Type B pancreatic cell (in vitro differentiated cells): ENCODE data around the gene BASP1. TPM values are rescaled to one million over a fixed set of nuclear protein-coding genes. Genes with fewer than 3 reads are reported as not detected.
A peak's percentile ranks its signal among the peaks of the same experiment; 100 is the strongest.
"Not testable (repeated sequence)": the region's sequence is repeated elsewhere in the genome, so short reads cannot be mapped to it uniquely, and the experiment has no call there.

Experiments used
- DNase-seq: peaks from one replicate; pipeline ENCODE4 v3.0.0; 2021; ENCODE audit warnings: mixed read lengths; ENCODE audit not compliant: unreplicated experiment; ENCODE audit errors: extremely low spot score
- H3K27ac Mint-ChIP-seq: 2 replicates; pipeline ENCODE4 v1.8.0; 2021; ENCODE audit warnings: mild to moderate bottlenecking, mixed read lengths
- H3K27me3 Mint-ChIP-seq: 2 replicates; pipeline ENCODE4 v1.8.0; 2021; ENCODE audit warnings: mixed read lengths
- H3K36me3 Mint-ChIP-seq: 2 replicates; pipeline ENCODE4 v1.8.0; 2021; ENCODE audit warnings: mixed read lengths
- H3K4me1 Mint-ChIP-seq: one replicate; pipeline ENCODE4 v1.8.0; 2021; ENCODE audit warnings: mixed read lengths; ENCODE audit not compliant: unreplicated experiment
- H3K4me3 Mint-ChIP-seq: 2 replicates; pipeline ENCODE4 v1.8.0; 2021; ENCODE audit warnings: mild to moderate bottlenecking, mixed read lengths
- H3K9me3 Mint-ChIP-seq: 2 replicates; pipeline ENCODE4 v1.8.0; 2021; ENCODE audit warnings: mixed read lengths
- total RNA-seq: library from RNA; stranded (reverse); gene quantifications from 2 replicates; pipeline ENCODE4 v1.2.1, GENCODE V29; 2021; ENCODE audit warnings: low replicate concordance
- TF ChIP-seq, protein P1 (sequence below): fragments of 200-600 bp; sonication (generic); conservative IDR thresholded peaks from 2 replicates; pipeline ENCODE4 v1.5.0; 2021; ENCODE audit warnings: antibody characterized with exemption, mild to moderate bottlenecking

The BASP1 gene
- total RNA-seq, 1 donor from 2014 or later, result 131 TPM

DNA sequence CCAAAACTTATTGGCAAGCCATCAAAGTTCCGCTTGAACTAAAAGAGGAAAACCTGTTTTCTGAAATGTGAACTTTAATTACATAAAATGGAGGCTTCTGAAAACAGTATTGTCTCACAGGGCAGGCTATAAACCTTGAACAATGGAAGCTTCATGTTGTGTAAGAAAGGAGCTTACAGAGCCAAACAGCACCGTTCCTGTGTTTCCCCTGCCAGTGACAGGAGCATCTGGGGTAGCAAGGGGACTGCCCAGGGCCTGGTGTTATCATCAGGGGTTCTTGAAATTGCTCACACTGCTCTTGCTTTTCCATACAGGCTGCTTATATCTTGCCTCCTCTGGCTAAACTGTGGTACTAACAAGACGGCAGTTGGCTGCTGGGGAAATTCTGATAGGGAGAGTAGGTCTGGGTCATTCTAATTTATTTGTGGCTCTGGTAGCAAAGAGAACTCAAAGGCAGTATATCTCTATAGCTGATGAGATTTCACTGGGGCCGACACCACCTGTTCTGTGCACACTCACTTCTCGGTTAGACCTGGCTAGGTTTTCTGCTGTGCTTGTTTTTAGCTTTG lies 40.4 kb downstream of the BASP1 start:
- H3K9me3 Mint-ChIP-seq, result peaks cover 4% of the 10 kb centered on the region
- H3K27me3 Mint-ChIP-seq, result no peaks in the 10 kb centered on the region
- DNase-seq, result no peak
- peaks cover 61% of the 10 kb centered on the region for H3K36me3 Mint-ChIP-seq
- no peak overlapping the region for H3K27ac Mint-ChIP-seq
- TF ChIP-seq, protein P1, sequence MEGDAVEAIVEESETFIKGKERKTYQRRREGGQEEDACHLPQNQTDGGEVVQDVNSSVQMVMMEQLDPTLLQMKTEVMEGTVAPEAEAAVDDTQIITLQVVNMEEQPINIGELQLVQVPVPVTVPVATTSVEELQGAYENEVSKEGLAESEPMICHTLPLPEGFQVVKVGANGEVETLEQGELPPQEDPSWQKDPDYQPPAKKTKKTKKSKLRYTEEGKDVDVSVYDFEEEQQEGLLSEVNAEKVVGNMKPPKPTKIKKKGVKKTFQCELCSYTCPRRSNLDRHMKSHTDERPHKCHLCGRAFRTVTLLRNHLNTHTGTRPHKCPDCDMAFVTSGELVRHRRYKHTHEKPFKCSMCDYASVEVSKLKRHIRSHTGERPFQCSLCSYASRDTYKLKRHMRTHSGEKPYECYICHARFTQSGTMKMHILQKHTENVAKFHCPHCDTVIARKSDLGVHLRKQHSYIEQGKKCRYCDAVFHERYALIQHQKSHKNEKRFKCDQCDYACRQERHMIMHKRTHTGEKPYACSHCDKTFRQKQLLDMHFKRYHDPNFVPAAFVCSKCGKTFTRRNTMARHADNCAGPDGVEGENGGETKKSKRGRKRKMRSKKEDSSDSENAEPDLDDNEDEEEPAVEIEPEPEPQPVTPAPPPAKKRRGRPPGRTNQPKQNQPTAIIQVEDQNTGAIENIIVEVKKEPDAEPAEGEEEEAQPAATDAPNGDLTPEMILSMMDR, result no peak
- H3K4me3 Mint-ChIP-seq, result no peak overlapping the region
- peaks cover 5% of the 10 kb centered on the region for H3K4me1 Mint-ChIP-seq

DNA sequence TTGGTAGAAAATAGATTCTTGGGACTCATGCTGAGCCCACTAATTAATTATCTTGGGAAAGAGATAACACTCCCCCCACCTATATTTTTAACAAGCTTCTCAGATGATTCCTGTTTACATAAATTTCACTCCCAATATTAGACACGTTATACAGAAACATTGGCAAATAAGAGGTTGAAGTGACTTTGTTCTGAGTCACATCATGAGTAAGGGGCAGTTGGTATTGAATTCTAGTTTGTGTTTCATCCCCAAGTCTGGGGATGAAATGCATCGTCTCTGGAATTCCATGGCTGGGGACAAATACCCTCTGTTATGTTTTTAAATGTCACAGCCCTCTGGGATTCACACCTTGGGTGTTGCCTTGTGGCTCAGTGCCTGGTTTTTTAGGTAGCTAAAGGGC lies 41.0 kb downstream of the BASP1 start:
- Mint-ChIP-seq H3K27ac (no peak overlapping the region), H3K36me3 (peaks cover 62% of the 10 kb centered on the region), H3K4me3 (no peak overlapping the region), H3K27me3 (no peaks in the 10 kb centered on the region), H3K4me1 (peaks cover 5% of the 10 kb centered on the region), H3K9me3 (peaks cover 4% of the 10 kb centered on the region)
- TF ChIP-seq, protein P1, result no peak
- no peak for DNase-seq

DNA sequence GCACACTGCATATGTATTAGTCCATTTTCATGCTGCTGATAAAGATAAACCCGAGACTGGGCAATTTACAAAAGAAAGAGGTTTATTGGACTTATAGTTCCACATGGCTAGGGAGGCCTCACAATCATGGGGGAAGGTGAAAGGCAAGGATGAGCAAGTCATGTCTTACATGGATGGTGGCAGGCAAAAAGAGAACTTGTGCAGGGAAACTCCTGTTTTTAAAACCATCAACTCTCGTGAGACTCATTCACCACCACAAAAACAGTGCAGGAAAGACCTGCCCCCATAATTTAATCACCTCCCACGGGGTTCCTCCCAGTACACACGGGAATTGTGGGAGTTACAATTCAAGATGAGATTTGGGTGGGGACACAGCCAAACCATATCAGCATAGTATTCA lies 41.6 kb downstream of the BASP1 start:
- peaks cover 64% of the 10 kb centered on the region for H3K36me3 Mint-ChIP-seq
- not testable (repeated sequence) for H3K27ac Mint-ChIP-seq, H3K4me1 Mint-ChIP-seq, H3K9me3 Mint-ChIP-seq, H3K4me3 Mint-ChIP-seq, DNase-seq, H3K27me3 Mint-ChIP-seq

DNA sequence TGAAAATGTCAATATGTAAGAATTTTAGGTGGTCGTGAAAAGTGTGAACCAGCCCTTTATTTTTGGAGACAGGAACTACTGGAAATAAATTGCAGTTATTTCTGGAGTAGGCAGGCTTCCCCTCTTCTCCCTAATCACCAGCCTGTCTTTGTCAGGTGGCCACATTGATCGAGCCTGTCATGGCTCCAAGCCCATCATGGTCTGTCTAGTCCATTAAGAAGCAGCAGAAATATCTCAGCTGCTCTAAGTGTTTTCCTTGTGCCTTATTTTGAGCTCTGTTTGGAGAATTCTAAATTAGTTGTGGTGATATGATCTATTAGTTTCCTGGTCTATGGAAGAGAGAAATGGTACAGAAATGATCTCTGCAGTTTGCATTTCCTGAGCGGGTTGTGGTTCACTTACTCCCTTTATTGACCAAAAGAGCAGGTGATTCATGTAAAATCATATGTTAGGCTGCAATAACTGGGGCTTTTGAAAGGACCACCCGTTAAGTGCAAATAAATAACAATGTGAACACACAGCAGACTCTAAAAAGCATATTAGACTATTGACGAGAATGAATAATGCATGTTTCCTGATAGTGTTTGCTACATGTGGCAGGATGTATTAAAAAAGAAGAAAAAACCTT lies 42.3 kb downstream of the BASP1 start:
- TF ChIP-seq, protein P1, result no peak
- H3K9me3 Mint-ChIP-seq, result peaks cover 4% of the 10 kb centered on the region
- no peaks in the 10 kb centered on the region for H3K27me3 Mint-ChIP-seq
- no peak overlapping the region for H3K27ac Mint-ChIP-seq
- H3K36me3 Mint-ChIP-seq, result peaks cover 60% of the 10 kb centered on the region
- DNase-seq, result no peak
- H3K4me3 Mint-ChIP-seq, result peak overlapping the region; percentile 2
- peaks cover 5% of the 10 kb centered on the region for H3K4me1 Mint-ChIP-seq

DNA sequence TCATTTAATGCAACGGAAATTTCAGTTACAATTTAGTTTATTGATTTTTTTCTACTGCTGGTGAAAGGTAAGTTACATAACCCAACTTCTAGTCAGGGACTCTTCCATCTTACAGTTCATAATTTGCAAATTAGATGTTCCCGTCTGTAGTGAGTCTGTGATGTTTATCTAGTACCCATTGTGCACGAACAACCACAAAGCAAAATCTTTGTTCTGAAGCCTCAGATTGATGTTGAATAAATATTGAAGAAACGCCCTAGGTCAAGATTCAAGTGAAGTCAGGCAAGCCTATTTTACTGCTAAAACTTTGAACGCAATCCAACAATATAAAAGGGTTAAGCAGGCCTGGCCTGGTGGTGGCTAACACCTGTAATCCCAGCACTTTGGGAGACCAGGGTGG lies 43.1 kb downstream of the BASP1 start:
- H3K36me3 Mint-ChIP-seq, result peaks cover 58% of the 10 kb centered on the region
- H3K4me3 Mint-ChIP-seq, result no peak overlapping the region
- peaks cover 5% of the 10 kb centered on the region for H3K4me1 Mint-ChIP-seq
- H3K27me3 Mint-ChIP-seq, result no peaks in the 10 kb centered on the region
- no peak for DNase-seq
- TF ChIP-seq, protein P1, result no peak
- peaks cover 4% of the 10 kb centered on the region for H3K9me3 Mint-ChIP-seq
- no peak overlapping the region for H3K27ac Mint-ChIP-seq

DNA sequence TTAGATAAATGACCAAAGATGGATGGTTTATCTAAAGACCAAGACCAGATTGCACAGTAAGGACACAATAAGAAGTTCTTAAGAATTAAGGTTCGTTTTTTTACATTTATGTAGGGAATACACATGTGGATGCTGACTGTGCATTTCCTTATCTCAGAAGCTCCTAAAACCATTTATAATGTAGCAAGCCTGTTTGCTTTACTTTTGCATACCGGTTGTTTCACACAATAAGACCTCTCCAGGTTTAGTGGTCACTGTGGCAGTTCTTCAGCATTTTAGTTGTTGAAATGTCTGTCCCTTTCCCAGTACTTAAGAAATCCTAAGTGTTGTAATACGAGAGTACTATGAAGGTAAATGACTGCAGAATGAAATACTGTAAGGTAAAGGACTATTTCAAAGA lies 43.6 kb downstream of the BASP1 start:
- H3K9me3 Mint-ChIP-seq, result peaks cover 4% of the 10 kb centered on the region
- H3K27ac Mint-ChIP-seq, result no peak overlapping the region
- H3K27me3 Mint-ChIP-seq, result no peaks in the 10 kb centered on the region
- DNase-seq, result no peak
- H3K4me3 Mint-ChIP-seq, result no peak overlapping the region
- TF ChIP-seq, protein P1, result no peak
- peaks cover 5% of the 10 kb centered on the region for H3K4me1 Mint-ChIP-seq
- H3K36me3 Mint-ChIP-seq, result peaks cover 57% of the 10 kb centered on the region
